ENCODE measurements around the gene DDX47. TPM values are rescaled to one million over a fixed set of nuclear protein-coding genes. Genes with fewer than 3 reads are reported as not detected.

The DDX47 gene
- total and polyA plus RNA-seq, 2 experiments from 2014 or later = 54.0 to 90.8 TPM

GRCh38 chr12:12794686-12795085 is 18.5 kb upstream of the DDX47 start:
- no peaks in the 10 kb centered on the region for H3K79me2 ChIP-seq (replicated peaks; ENCODE audit: insufficient read depth)
- H3K27ac ChIP-seq (ENCODE audit: low read depth) = no peak overlapping the region
- H3K36me3 Mint-ChIP-seq (ENCODE audit: low read depth) = no peaks in the 10 kb centered on the region
- no peaks in the 10 kb centered on the region for H3K9me2 ChIP-seq (ENCODE audit: insufficient read depth)
- no peaks in the 10 kb centered on the region for H3K4me1 ChIP-seq (ENCODE audit: insufficient read depth)
- H3K27me3 ChIP-seq (ENCODE audit: insufficient read depth) = no peaks in the 10 kb centered on the region
- H3K9me3 Mint-ChIP-seq = peaks cover 4% of the 10 kb centered on the region; the same call in 1 of the 3 replicates
- H3K4me2 ChIP-seq = no peak overlapping the region
- DNase-seq (ENCODE audit: low spot score) (no peak), ATAC-seq (no peak)
- H4K20me1 ChIP-seq (replicated peaks; ENCODE audit: insufficient read depth) = no peaks in the 10 kb centered on the region
- no peak overlapping the region for H3K27ac Mint-ChIP-seq
- H2AFZ ChIP-seq = no peak overlapping the region
- no peak overlapping the region for H3K4me3 Mint-ChIP-seq
- H3K4me1 Mint-ChIP-seq = peaks cover 7% of the 10 kb centered on the region; the same call in 1 of the 3 replicates
- H3K36me3 ChIP-seq (ENCODE audit: insufficient read depth) = no peaks in the 10 kb centered on the region
- no peaks in the 10 kb centered on the region for H3K27me3 Mint-ChIP-seq (ENCODE audit: insufficient read depth, low read depth, poor library complexity)
- H3K4me3 ChIP-seq = no peak overlapping the region
- H3F3A ChIP-seq (replicated peaks; ENCODE audit: low read depth) = no peaks in the 10 kb centered on the region
- TF ChIP-seq EZH2 (IDR thresholded peaks at IDR 0.05; ENCODE audit: low read depth, unreplicated experiment) (no peak), ZNF114 (CRISPR knock-in tag; IDR thresholded peaks at IDR 0.05) (no peak), POLR2AphosphoS5 (IDR thresholded peaks at IDR 0.05; ENCODE audit: low read depth) (no peak), CTCF (conservative IDR thresholded peaks at IDR 0.05; ENCODE audit: low read depth in 2 of 2) (no peak), CREB1 (CRISPR knock-in tag; IDR thresholded peaks at IDR 0.05; ENCODE audit: low read depth) (no peak), ETS1 (IDR thresholded peaks at IDR 0.05) (no peak), ZNF331 (CRISPR knock-in tag; IDR thresholded peaks at IDR 0.05; ENCODE audit: low read depth) (no peak), JUNB (IDR thresholded peaks at IDR 0.05; ENCODE audit: unreplicated experiment) (no peak), EZH2phosphoT487 (IDR thresholded peaks at IDR 0.05; ENCODE audit: unreplicated experiment) (no peak), ZNF462 (CRISPR knock-in tag; IDR thresholded peaks at IDR 0.05) (no peak), REST (IDR thresholded peaks at IDR 0.05; ENCODE audit: unreplicated experiment) (no peak), NANOG (IDR thresholded peaks at IDR 0.05; ENCODE audit: borderline replicate concordance) (no peak), STAT1 (IDR thresholded peaks at IDR 0.05; ENCODE audit: unreplicated experiment) (no peak)

Data from GM23338 (cell line).